ENCODE measurements around the gene PEF1. TPM values are rescaled to one million over a fixed set of nuclear protein-coding genes. Genes with fewer than 3 reads are reported as not detected.

PEF1 gene
- total RNA-seq, 2 experiments from 2014 or later: 50.4 to 50.5 TPM

GRCh38 chr1:31658721-31659120 lies 14.0 kb upstream of the PEF1 start:
- H3K27ac Mint-ChIP-seq: no peak overlapping the region
- H3K27me3 Mint-ChIP-seq: peaks cover 4% of the 10 kb centered on the region
- H3K4me1 Mint-ChIP-seq: no peaks in the 10 kb centered on the region
- no peak overlapping the region for H3K4me3 Mint-ChIP-seq
- no peaks in the 10 kb centered on the region for H3K36me3 Mint-ChIP-seq (ENCODE audit: low read depth)
- no peak for DNase-seq
- ChIA-PET CTCF (interaction anchor here (1.0 to 1.3 kb wide), 2 partner anchors 110 to 131 kb away, joined by 3 read pairs; no protein-coding TSS in a partner anchor), POLR2A (no interaction called here)
- H3K9me3 Mint-ChIP-seq: no peaks in the 10 kb centered on the region

GRCh38 chr1:31657972-31658510 lies 13.4 kb upstream of the PEF1 start:
- Mint-ChIP-seq H3K9me3 (no peaks in the 10 kb centered on the region), H3K27ac (no peak overlapping the region), H3K4me1 (no peaks in the 10 kb centered on the region), H3K4me3 (no peak overlapping the region), H3K36me3 (ENCODE audit: low read depth) (no peaks in the 10 kb centered on the region), H3K27me3 (peaks cover 2% of the 10 kb centered on the region)
- POLR2A ChIA-PET: no interaction called here
- CTCF ChIA-PET: interaction anchor here (1.3 kb wide), 1 partner anchor 109 kb away, joined by 3 read pairs; no protein-coding TSS in a partner anchor
- DNase-seq: no peak

GRCh38 chr1:31657020-31657804 lies 12.5 kb upstream of the PEF1 start:
- Mint-ChIP-seq H3K9me3 (no peaks in the 10 kb centered on the region), H3K4me1 (no peaks in the 10 kb centered on the region), H3K27me3 (no peaks in the 10 kb centered on the region), H3K27ac (no peak overlapping the region), H3K4me3 (no peak overlapping the region), H3K36me3 (ENCODE audit: low read depth) (no peaks in the 10 kb centered on the region)
- ChIA-PET POLR2A (no interaction called here), CTCF (interaction anchor here (1.3 kb wide), 1 partner anchor 108 kb away, joined by 3 read pairs; no protein-coding TSS in a partner anchor)
- DNase-seq: no peak

- Mint-ChIP-seq H3K9me3 (no peaks in the 10 kb centered on the region), H3K4me1 (no peaks in the 10 kb centered on the region), H3K27ac (no peak overlapping the region), H3K4me3 (no peak overlapping the region), H3K27me3 (no peaks in the 10 kb centered on the region), H3K36me3 (ENCODE audit: low read depth) (no peaks in the 10 kb centered on the region)
- no peak for DNase-seq
- ChIA-PET CTCF (no interaction called here), POLR2A (no interaction called here)
Measured at GRCh38 chr1:31655756-31656155, 11.1 kb upstream of the PEF1 start.

GRCh38 chr1:31655104-31655503 lies 10.4 kb upstream of the PEF1 start:
- Mint-ChIP-seq H3K27ac (no peak overlapping the region), H3K4me1 (no peaks in the 10 kb centered on the region), H3K36me3 (ENCODE audit: low read depth) (no peaks in the 10 kb centered on the region), H3K9me3 (no peaks in the 10 kb centered on the region), H3K27me3 (no peaks in the 10 kb centered on the region), H3K4me3 (no peak overlapping the region)
- POLR2A ChIA-PET: no interaction called here
- no peak for DNase-seq
- CTCF ChIA-PET: interaction anchor here (0.7 to 0.9 kb wide), 2 partner anchors 134 to 136 kb away, joined by 3 to 5 read pairs; no protein-coding TSS in a partner anchor

- CTCF ChIA-PET: interaction anchor here (0.7 to 0.9 kb wide), 2 partner anchors 49 to 136 kb away, joined by 4 to 5 read pairs; partner anchors contain the start of gene COL16A1
- no peaks in the 10 kb centered on the region for H3K27me3 Mint-ChIP-seq
- H3K4me1 Mint-ChIP-seq: no peaks in the 10 kb centered on the region
- H3K9me3 Mint-ChIP-seq: no peaks in the 10 kb centered on the region
- H3K4me3 Mint-ChIP-seq: no peak overlapping the region
- no peak for DNase-seq
- H3K36me3 Mint-ChIP-seq (ENCODE audit: low read depth): no peaks in the 10 kb centered on the region
- no peak overlapping the region for H3K27ac Mint-ChIP-seq
- POLR2A ChIA-PET: no interaction called here
Measured at GRCh38 chr1:31654474-31654776, 9.7 kb upstream of the PEF1 start.

- Mint-ChIP-seq H3K4me1 (no peaks in the 10 kb centered on the region), H3K27me3 (no peaks in the 10 kb centered on the region), H3K36me3 (ENCODE audit: low read depth) (no peaks in the 10 kb centered on the region), H3K9me3 (no peaks in the 10 kb centered on the region), H3K4me3 (no peak overlapping the region), H3K27ac (no peak overlapping the region)
- POLR2A ChIA-PET: no interaction called here
- DNase-seq: no peak
- CTCF ChIA-PET: interaction anchor here (0.7 to 0.9 kb wide), 2 partner anchors 50 to 137 kb away, joined by 4 to 5 read pairs; partner anchors contain the start of gene COL16A1
Measured at GRCh38 chr1:31653717-31654473, 9.2 kb upstream of the PEF1 start.

GRCh38 chr1:31652891-31653499 lies 8.3 kb upstream of the PEF1 start:
- Mint-ChIP-seq H3K4me1 (no peaks in the 10 kb centered on the region), H3K27ac (no peak overlapping the region), H3K9me3 (no peaks in the 10 kb centered on the region), H3K4me3 (no peak overlapping the region), H3K27me3 (no peaks in the 10 kb centered on the region), H3K36me3 (ENCODE audit: low read depth) (no peaks in the 10 kb centered on the region)
- no peak for DNase-seq
- POLR2A ChIA-PET: no interaction called here
- CTCF ChIA-PET: interaction anchor here (0.5 kb wide), 1 partner anchor 203 kb away, joined by 3 read pairs; no protein-coding TSS in a partner anchor

- H3K9me3 Mint-ChIP-seq: no peaks in the 10 kb centered on the region
- DNase-seq: no peak
- CTCF ChIA-PET: interaction anchor here (1.9 kb wide), 1 partner anchor 137 kb away, joined by 8 read pairs; no protein-coding TSS in a partner anchor
- no peak overlapping the region for H3K4me3 Mint-ChIP-seq
- H3K4me1 Mint-ChIP-seq: peaks cover 6% of the 10 kb centered on the region
- no peaks in the 10 kb centered on the region for H3K27me3 Mint-ChIP-seq
- POLR2A ChIA-PET: interaction anchor here (1.1 kb wide), 1 partner anchor 9 kb away, joined by 3 read pairs; no protein-coding TSS in a partner anchor
- no peak overlapping the region for H3K27ac Mint-ChIP-seq
- no peaks in the 10 kb centered on the region for H3K36me3 Mint-ChIP-seq (ENCODE audit: low read depth)
Measured at GRCh38 chr1:31651766-31652165, 7.1 kb upstream of the PEF1 start.

GRCh38 chr1:31651089-31651420 lies 6.4 kb upstream of the PEF1 start:
- Mint-ChIP-seq H3K4me1 (peaks cover 12% of the 10 kb centered on the region), H3K4me3 (no peak overlapping the region), H3K36me3 (ENCODE audit: low read depth) (no peaks in the 10 kb centered on the region), H3K27me3 (no peaks in the 10 kb centered on the region), H3K9me3 (no peaks in the 10 kb centered on the region), H3K27ac (no peak overlapping the region)
- ChIA-PET POLR2A (interaction anchor here (1.1 kb wide), 1 partner anchor 8 kb away, joined by 3 read pairs; no protein-coding TSS in a partner anchor), CTCF (interaction anchor here (1.3 to 1.9 kb wide), 2 partner anchors 61 to 138 kb away, joined by 3 to 8 read pairs; no protein-coding TSS in a partner anchor)
- DNase-seq: no peak

- Mint-ChIP-seq H3K4me1 (peaks cover 19% of the 10 kb centered on the region), H3K9me3 (no peaks in the 10 kb centered on the region), H3K4me3 (no peak overlapping the region), H3K27me3 (no peaks in the 10 kb centered on the region), H3K27ac (no peak overlapping the region), H3K36me3 (ENCODE audit: low read depth) (no peaks in the 10 kb centered on the region)
- ChIA-PET POLR2A (interaction anchor here (1.1 kb wide), 1 partner anchor 8 kb away, joined by 3 read pairs; no protein-coding TSS in a partner anchor), CTCF (interaction anchor here (1.3 to 1.9 kb wide), 2 partner anchors 62 to 139 kb away, joined by 3 to 8 read pairs; no protein-coding TSS in a partner anchor)
- no peak for DNase-seq
Measured at GRCh38 chr1:31650161-31651088, 5.7 kb upstream of the PEF1 start.

All from activated CD4-positive, alpha-beta memory T cell treated with anti-CD3 and anti-CD28 coated beads, Interleukin-2, amount 10 ng/mL, durations not matched to agents 7 days and 5 days (primary cell).